HepG2 (cell line): ENCODE results near the gene ASCC2. TPM values are rescaled to one million over a fixed set of nuclear protein-coding genes. Genes with fewer than 3 reads are reported as not detected.
A peak's percentile ranks its signal among the peaks of the same experiment; 100 is the strongest.
"Not testable (repeated sequence)": the region's sequence is repeated elsewhere in the genome, so short reads cannot be mapped to it uniquely, and the experiment has no call there.

ENCODE experiments used
- ATAC-seq: fragments of 200-7000 bp; cut with Tn5 transposase; 3 replicates; pipeline ENCODE4 v1.9.1; 2020; ENCODE audit warnings: mild to moderate bottlenecking, moderate library complexity
- BruUV-seq: library from RNA; stranded (reverse); fragments of 400-500 nt; replicated peaks from 2 replicates; lab custom pipeline; 2021; lab: Mats Ljungman, UMichigan
- CTCF ChIA-PET: fragments of 300-600 bp; formaldehyde crosslinking; extraction: SDS; loops from one replicate; lab custom pipeline; 2021; ENCODE audit warnings: low total read pairs, inconsistent platforms, low intra/inter-chr PET ratio; lab: Yijun Ruan, JAX
- POLR2A ChIA-PET: fragments of 350-600 bp; sonication (Branson Sonifier 250); formaldehyde crosslinking; loops from one replicate; lab custom pipeline; 2020; ENCODE audit warnings: antibody characterized with exemption, inconsistent platforms; lab: Yijun Ruan, JAX
- DNase-seq: peaks from one replicate; pipeline ENCODE4 v3.0.0-alpha.2; 2015; ENCODE audit warnings: low spot score
- FAIRE-seq: peaks from 3 replicates; lab custom pipeline; 2011; peaks lifted over from hg19 to GRCh38; lab: Jason Lieb, UNC
- H2AFZ ChIP-seq: one replicate; pipeline ENCODE4 v1.6.1; 2011; ENCODE audit warnings: low read length, inconsistent platforms
- H3K27ac ChIP-seq: fragments of 300-600 bp; 3 replicates; pipeline ENCODE4 v1.8.0; 2011; ENCODE audit warnings: mixed run types, mild to moderate bottlenecking, mixed read lengths, low read length, inconsistent platforms; ENCODE audit not compliant: insufficient read depth; ENCODE audit errors: extremely low read length
- H3K27me3 ChIP-seq, 2 experiments: fragments of 200-600 bp in 1 of 2; 2 replicates in 1 of 2; 3 replicates in 1 of 2; pipeline versions ENCODE4 v1.6.0 to v1.8.0; 2011; ENCODE audit warnings: low read length in 2 of 2, mild to moderate bottlenecking in 2 of 2, moderate library complexity in 2 of 2, inconsistent platforms in 1 of 2; ENCODE audit not compliant: insufficient read depth in 2 of 2, control insufficient read depth in 1 of 2
- H3K36me3 ChIP-seq, 2 experiments: fragments of 200-600 bp in 1 of 2; replicated peaks in 1 of 2; 2 replicates in 1 of 2; 3 replicates in 1 of 2; pipeline versions ENCODE4 v1.5.1 to v1.8.0; 2011; ENCODE audit warnings: low read length in 2 of 2, inconsistent platforms in 1 of 2; ENCODE audit not compliant: insufficient read depth in 2 of 2, control insufficient read depth in 1 of 2
- H3K4me1 ChIP-seq: 2 replicates; pipeline ENCODE4 v1.5.1; 2012; ENCODE audit warnings: low read length, inconsistent platforms; ENCODE audit not compliant: insufficient read depth
- H3K4me2 ChIP-seq: 2 replicates; pipeline ENCODE4 v1.6.0; 2011; ENCODE audit warnings: low read depth, low read length, inconsistent platforms
- H3K4me3 ChIP-seq, 3 experiments: fragments of 200-600 bp in 1 of 3; sonication (generic), shearing (Covaris generic) in 1 of 3; replicated peaks in 1 of 3; 2 replicates each; pipeline ENCODE4 v1.5.1; 2011 to 2016; ENCODE audit warnings: low read length in 3 of 3, inconsistent platforms in 2 of 3, low read depth in 2 of 3, mild to moderate bottlenecking in 2 of 3, control low read depth in 1 of 3, mixed read lengths in 1 of 3; ENCODE audit not compliant: insufficient read depth in 1 of 3
- H3K79me2 ChIP-seq: one replicate; pipeline ENCODE4 v1.6.1; 2011; ENCODE audit warnings: low read length, inconsistent platforms; ENCODE audit not compliant: insufficient read depth
- H3K9ac ChIP-seq: 2 replicates; pipeline ENCODE4 v1.6.0; 2011; ENCODE audit warnings: mild to moderate bottlenecking, low read depth, low read length, inconsistent platforms; ENCODE audit not compliant: insufficient read depth
- H3K9me3 ChIP-seq: 2 replicates; pipeline ENCODE4 v1.5.1; 2012; ENCODE audit warnings: mild to moderate bottlenecking, low read length
- H4K20me1 ChIP-seq: 2 replicates; pipeline ENCODE4 v1.6.0; 2011; ENCODE audit warnings: inconsistent platforms, mild to moderate bottlenecking, low read length, moderate library complexity; ENCODE audit not compliant: insufficient read depth
- GATAD1 ChIP-seq: IDR thresholded peaks from 2 replicates; pipeline ENCODE4 v1.6.1; 2016; ENCODE audit warnings: missing genetic modification reagents, missing compliant biosample characterization
- GTF2F1 ChIP-seq: fragments of 150-350 bp; IDR thresholded peaks from 2 replicates; pipeline ENCODE4 v1.6.1; 2014; ENCODE audit warnings: low read length
- HNRNPK ChIP-seq: fragments of 200-400 bp; formaldehyde crosslinking; IDR thresholded peaks from 2 replicates; pipeline ENCODE4 v1.6.1; 2018; ENCODE audit warnings: low read length, low read depth, moderate library complexity, mild to moderate bottlenecking; ENCODE audit not compliant: poor library complexity, severe bottlenecking
- MAFK ChIP-seq, 2 experiments: IDR thresholded peaks in 1 of 2; conservative IDR thresholded peaks in 1 of 2; 2 replicates each; pipeline ENCODE4 v1.6.1; 2011; ENCODE audit warnings: improper control_type of control experiment in 2 of 2, low read length in 2 of 2
- RARG ChIP-seq: sonication (generic); formaldehyde crosslinking; IDR thresholded peaks from 2 replicates; pipeline ENCODE4 v1.4.0; 2020; ENCODE audit warnings: low read depth, mild to moderate bottlenecking, missing genetic modification reagents
- RBM22 ChIP-seq: fragments of 200-400 bp; formaldehyde crosslinking; optimal IDR thresholded peaks from 2 replicates; pipeline ENCODE3; 2017; ENCODE audit warnings: mild to moderate bottlenecking, low read length, moderate library complexity
- TBP ChIP-seq: sonication (generic); formaldehyde crosslinking; IDR thresholded peaks from 2 replicates; pipeline ENCODE4 v1.5.0; 2020; ENCODE audit warnings: missing genetic modification reagents
- TRIM24 ChIP-seq: sonication (generic); formaldehyde crosslinking; IDR thresholded peaks from 2 replicates; pipeline ENCODE4 v1.8.0; 2022; ENCODE audit warnings: mild to moderate bottlenecking, missing genetic modification reagents
- ZBTB3 ChIP-seq: sonication (generic); formaldehyde crosslinking; IDR thresholded peaks from 2 replicates; pipeline ENCODE4 v1.4.0; 2020; ENCODE audit warnings: low read depth, mild to moderate bottlenecking, moderate library complexity, missing genetic modification reagents, borderline replicate concordance
- ZNF589 ChIP-seq: sonication (generic); formaldehyde crosslinking; conservative IDR thresholded peaks from 2 replicates; pipeline ENCODE4 v1.8.0; 2022; ENCODE audit warnings: mild to moderate bottlenecking, moderate library complexity, missing genetic modification reagents
- ZNF660 ChIP-seq: sonication (generic); formaldehyde crosslinking; IDR thresholded peaks from 2 replicates; pipeline ENCODE4 v1.5.1; 2020; ENCODE audit warnings: mild to moderate bottlenecking, low read depth, missing genetic modification reagents, borderline replicate concordance
- WGBS: methylation state at CpG from one replicate; pipeline ENCODE4 v1.1.6; 2017; ENCODE audit warnings: low lambda C conversion rate; 5-methylcytosine and 5-hydroxymethylcytosine counted together
- in situ Hi-C: cut with HindIII; loops from 2 replicates; pipeline ENCODE4 v1.10.0; 2017; ENCODE audit warnings: low pct_unique_long_range_greater_than_20kb; ENCODE audit not compliant: extremely low pct_ligation_motif_present
- intact Hi-C: fragments of 100-400 bp; cut with micrococcal nuclease; formaldehyde crosslinking; loops from one replicate; pipeline ENCODE4 v1.10.0; 2022; ENCODE audit not compliant: unreplicated experiment
- polyA plus RNA-seq, 8 experiments: library from polyadenylated mRNA; depleted of rRNA in 3 of 8; stranded (reverse) in 7 of 8; unstranded in 1 of 8; fragments of >200 nt; fragmentation: Illumina TruSeq in 4 of 8; extraction: Trizol in 4 of 8; gene quantifications; 2 replicates each; pipeline versions ENCODE4 v1.2.1 to v1.2.3, GENCODE V29; 2011 to 2016; ENCODE audit warnings: low read depth in 4 of 8, missing spikeins in 1 of 8, mixed read lengths in 1 of 8; ENCODE audit not compliant: insufficient read depth in 1 of 8
- total RNA-seq, 5 experiments: library from RNA; depleted of rRNA; stranded (reverse); fragments of >200 nt; fragmentation: Illumina TruSeq; extraction: Trizol; gene quantifications; 2 replicates each; pipeline ENCODE4 v1.2.3, GENCODE V29; 2016; ENCODE audit warnings: low read depth in 1 of 5

ASCC2 gene
- total and polyA plus RNA-seq, 2 of the 13 experiments (the other 11 are each of a cell fraction or from before 2014, with no cell fraction given): 26.2 to 26.3 TPM

DNA sequence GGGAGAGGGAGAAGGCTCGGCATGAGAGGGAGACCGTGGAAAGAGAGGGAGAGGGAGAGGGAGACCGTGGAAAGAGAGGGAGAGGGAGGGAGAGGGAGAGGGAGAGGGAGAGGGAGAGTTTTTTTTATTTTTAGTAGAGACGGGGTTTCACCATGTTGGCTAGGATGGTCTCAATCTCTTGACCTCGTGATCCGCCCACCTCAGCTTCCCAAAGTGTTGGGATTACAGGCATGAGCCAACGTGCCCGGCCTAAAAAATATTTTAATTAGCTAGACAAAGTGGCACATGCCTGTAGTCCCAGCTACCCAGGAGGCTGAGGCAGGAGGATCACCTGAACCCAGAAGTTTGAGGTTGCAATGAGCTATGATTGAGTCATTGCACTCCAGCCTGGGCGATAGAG, 21.0 kb upstream of the ASCC2 start:
- H3K36me3 ChIP-seq, FAIRE-seq, in situ Hi-C loops, DNase-seq, H4K20me1 ChIP-seq, POLR2A ChIA-PET, intact Hi-C loops, H3K4me2 ChIP-seq, BruUV-seq, H3K79me2 ChIP-seq, H3K9ac ChIP-seq, CTCF ChIA-PET, H3K4me3 ChIP-seq, H3K4me1 ChIP-seq, H2AFZ ChIP-seq, H3K9me3 ChIP-seq, ATAC-seq, H3K27ac ChIP-seq, H3K27me3 ChIP-seq: not testable (repeated sequence)
- TF ChIP-seq HNRNPK: peak; percentile 72
- 42% methylated on average over 9 of the region's 9 CpGs for WGBS

DNA sequence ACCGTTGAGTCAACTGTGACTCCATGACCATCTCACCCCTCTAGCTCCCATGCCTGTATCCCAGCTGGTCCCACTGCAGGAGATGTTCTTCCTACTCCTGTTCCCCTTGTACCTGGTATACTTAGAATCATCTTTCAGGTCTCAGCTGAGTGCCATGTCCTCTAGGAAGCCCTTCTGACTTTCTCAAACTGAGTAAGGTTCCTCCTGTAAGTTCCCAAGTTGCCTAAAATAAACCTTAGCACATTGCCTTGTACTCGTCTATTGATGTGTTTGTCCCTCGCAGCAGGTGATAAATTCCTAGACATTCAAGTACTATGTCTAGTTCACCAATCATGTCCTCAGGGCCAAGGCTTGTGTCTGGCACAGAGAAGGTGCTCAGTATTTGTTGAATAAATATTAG, 18.4 kb upstream of the ASCC2 start:
- Histone ChIP-seq H3K79me2 (no peaks in the 10 kb centered on the region), H2AFZ (no peak overlapping the region), H4K20me1 (no peaks in the 10 kb centered on the region), H3K4me3 (no peak overlapping the region), H3K9me3 (no peaks in the 10 kb centered on the region), H3K4me2 (no peak overlapping the region), H3K4me1 (no peaks in the 10 kb centered on the region; the same call in 1 of the 2 replicates), H3K9ac (no peak overlapping the region), H3K36me3 (no peaks in the 10 kb centered on the region), H3K27me3 (peaks cover 0 to 1% of the 10 kb centered on the region in 2 experiments; a peak in 1 of 5 replicates), H3K27ac (no peak overlapping the region)
- DNase-seq: no peak
- no peak for FAIRE-seq
- no peak for ATAC-seq
- BruUV-seq: no TSS peak
- ChIA-PET POLR2A (no interaction called here), CTCF (no interaction called here)
- WGBS: 47% methylated on average over 3 of the region's 3 CpGs
- intact Hi-C loops (no loop called here), in situ Hi-C loops (no loop called here)
- TF ChIP-seq ZNF589: no peak
- TF ChIP-seq GATAD1 (CRISPR knock-in tag): no peak
- TF ChIP-seq TRIM24 (CRISPR knock-in tag): no peak
- no peak for TF ChIP-seq TBP (CRISPR knock-in tag)
- no peak for TF ChIP-seq ZNF660 (CRISPR knock-in tag)
- no peak for TF ChIP-seq GTF2F1
- TF ChIP-seq ZBTB3 (CRISPR knock-in tag): no peak
- TF ChIP-seq RARG (CRISPR knock-in tag): no peak
- no peak for TF ChIP-seq RBM22
- no peak for TF ChIP-seq MAFK (conservative IDR thresholded peaks at IDR 0.05 in 1 of 2, IDR thresholded peaks at IDR 0.05 in 1 of 2; ENCODE audit: low read length in 2 of 2)
